ENCODE results near the gene MKLN1.
A peak's percentile ranks its signal among the peaks of the same experiment; 100 is the strongest.
"Not testable (repeated sequence)": the region's sequence is repeated elsewhere in the genome, so short reads cannot be mapped to it uniquely, and the experiment has no call there.

MKLN1 gene

GRCh38 chr7:131327626-131328376 lies at the start of gene MKLN1:
MKLN1 (plus strand) TSS chr7:131327876; CDS start chr7:131327900, 24 bp downstream.
- DNase-seq: peak; percentile 83

- DNase-seq: no peak
Observed at GRCh38 chr7:131279044-131279443, 48.6 kb upstream of the MKLN1 start.

- DNase-seq: no peak
Observed at GRCh38 chr7:131281266-131282048, 46.2 kb upstream of the MKLN1 start.

- no peak for DNase-seq
Observed at GRCh38 chr7:131284702-131285419, 42.8 kb upstream of the MKLN1 start.

GRCh38 chr7:131285556-131285955 lies 42.1 kb upstream of the MKLN1 start:
- no peak for DNase-seq

GRCh38 chr7:131288450-131288849 lies 39.2 kb upstream of the MKLN1 start:
- DNase-seq: no peak

- DNase-seq: no peak
Observed at GRCh38 chr7:131289051-131289450, 38.6 kb upstream of the MKLN1 start.

- DNase-seq: no peak
Observed at GRCh38 chr7:131292141-131292905, 35.4 kb upstream of the MKLN1 start.

- DNase-seq: no peak
Observed at GRCh38 chr7:131293018-131293417, 34.7 kb upstream of the MKLN1 start.

- DNase-seq: no peak
Observed at GRCh38 chr7:131294553-131294952, 33.1 kb upstream of the MKLN1 start.

GRCh38 chr7:131298608-131298992 lies 29.1 kb upstream of the MKLN1 start:
- DNase-seq: no peak

- DNase-seq: no peak
Observed at GRCh38 chr7:131299074-131299473, 28.6 kb upstream of the MKLN1 start.

GRCh38 chr7:131300078-131300477 lies 27.6 kb upstream of the MKLN1 start:
- no peak for DNase-seq

GRCh38 chr7:131300572-131301466 lies 26.9 kb upstream of the MKLN1 start:
- no peak for DNase-seq

GRCh38 chr7:131302446-131302845 lies 25.2 kb upstream of the MKLN1 start:
- DNase-seq: no peak

GRCh38 chr7:131302876-131303707 lies 24.6 kb upstream of the MKLN1 start:
- peak; percentile 18 for DNase-seq

GRCh38 chr7:131305152-131305551 lies 22.5 kb upstream of the MKLN1 start:
- no peak for DNase-seq

- not testable (repeated sequence) for DNase-seq
Observed at GRCh38 chr7:131306041-131306440, 21.6 kb upstream of the MKLN1 start.

- no peak for DNase-seq
Observed at GRCh38 chr7:131306777-131307176, 20.9 kb upstream of the MKLN1 start.

- DNase-seq: no peak
Observed at GRCh38 chr7:131307627-131308026, 20.0 kb upstream of the MKLN1 start.

- no peak for DNase-seq
Observed at GRCh38 chr7:131312838-131313237, 14.8 kb upstream of the MKLN1 start.

All from activated T-cell treated with anti-CD3 and anti-CD28 coated beads for 4 hours (primary cell).